ENCODE results near the gene FBXO15.

The FBXO15 gene

GRCh38 chr18:74172697-74173433 lies 25.2 kb upstream of the FBXO15 start:
- no peak overlapping the region for H3K4me3 ChIP-seq (ENCODE audit: low read length)
- no peak for TF ChIP-seq ZNF274 (IDR thresholded peaks at IDR 0.05; ENCODE audit: low read depth, low read length)

GRCh38 chr18:74171910-74172606 lies 24.4 kb upstream of the FBXO15 start:
- no peak for TF ChIP-seq ZNF274 (IDR thresholded peaks at IDR 0.05; ENCODE audit: low read depth, low read length)
- peak overlapping the region; percentile 51; the same call in 1 of the 2 replicates for H3K4me3 ChIP-seq (ENCODE audit: low read length)

- H3K4me3 ChIP-seq (ENCODE audit: low read length), result no peak overlapping the region
- TF ChIP-seq ZNF274 (IDR thresholded peaks at IDR 0.05; ENCODE audit: low read depth, low read length), result no peak
Measured at GRCh38 chr18:74166386-74166785, 18.8 kb upstream of the FBXO15 start.

- H3K4me3 ChIP-seq (ENCODE audit: low read length), result no peak overlapping the region
- TF ChIP-seq ZNF274 (IDR thresholded peaks at IDR 0.05; ENCODE audit: low read depth, low read length), result no peak
Measured at GRCh38 chr18:74163019-74163660, 15.5 kb upstream of the FBXO15 start.

- H3K4me3 ChIP-seq (ENCODE audit: low read length), result no peak overlapping the region
- no peak for TF ChIP-seq ZNF274 (IDR thresholded peaks at IDR 0.05; ENCODE audit: low read depth, low read length)
Measured at GRCh38 chr18:74155276-74155675, 7.6 kb upstream of the FBXO15 start.

- H3K4me3 ChIP-seq (ENCODE audit: low read length), result no peak overlapping the region
- TF ChIP-seq ZNF274 (IDR thresholded peaks at IDR 0.05; ENCODE audit: low read depth, low read length), result no peak
Measured at GRCh38 chr18:74154716-74155115, 7.1 kb upstream of the FBXO15 start.

- TF ChIP-seq ZNF274 (IDR thresholded peaks at IDR 0.05; ENCODE audit: low read depth, low read length), result no peak
- H3K4me3 ChIP-seq (ENCODE audit: low read length), result no peak overlapping the region
Measured at GRCh38 chr18:74153793-74154192, 6.2 kb upstream of the FBXO15 start.

- TF ChIP-seq ZNF274 (IDR thresholded peaks at IDR 0.05; ENCODE audit: low read depth, low read length), result no peak
- H3K4me3 ChIP-seq (ENCODE audit: low read length), result no peak overlapping the region
Measured at GRCh38 chr18:74153377-74153776, 5.7 kb upstream of the FBXO15 start.

GRCh38 chr18:74152857-74153256 lies 5.2 kb upstream of the FBXO15 start:
- TF ChIP-seq ZNF274 (IDR thresholded peaks at IDR 0.05; ENCODE audit: low read depth, low read length), result no peak
- no peak overlapping the region for H3K4me3 ChIP-seq (ENCODE audit: low read length)

- H3K4me3 ChIP-seq (ENCODE audit: low read length), result no peak overlapping the region
- no peak for TF ChIP-seq ZNF274 (IDR thresholded peaks at IDR 0.05; ENCODE audit: low read depth, low read length)
Measured at GRCh38 chr18:74152270-74152669, 4.6 kb upstream of the FBXO15 start.

GRCh38 chr18:74149878-74150277 lies 2.2 kb upstream of the FBXO15 start:
- no peak for TF ChIP-seq ZNF274 (IDR thresholded peaks at IDR 0.05; ENCODE audit: low read depth, low read length)
- H3K4me3 ChIP-seq (ENCODE audit: low read length), result peak overlapping the region; percentile 61

GRCh38 chr18:74148543-74149070 lies 973 bp upstream of the FBXO15 start:
- TF ChIP-seq ZNF274 (IDR thresholded peaks at IDR 0.05; ENCODE audit: low read depth, low read length), result no peak

GRCh38 chr18:74147491-74147778 lies 199 bp downstream of the FBXO15 start:
- no peak for TF ChIP-seq ZNF274 (IDR thresholded peaks at IDR 0.05; ENCODE audit: low read depth, low read length)
- peak overlapping the region; percentile 39; the same call in 1 of the 2 replicates for H3K4me3 ChIP-seq (ENCODE audit: low read length)

More at GRCh38 chr18:74148543-74149070, 973 bp upstream of the FBXO15 start:
- peak overlapping the region; percentile 87 for H3K4me3 ChIP-seq (ENCODE audit: low read length)

- no peak overlapping the region; the same call in 1 of the 2 replicates for H3K4me3 ChIP-seq (ENCODE audit: low read length)
- no peak for TF ChIP-seq ZNF274 (IDR thresholded peaks at IDR 0.05; ENCODE audit: low read depth, low read length)
Measured at GRCh38 chr18:74146756-74147155, 878 bp downstream of the FBXO15 start.

- no peak overlapping the region for H3K4me3 ChIP-seq (ENCODE audit: low read length)
- TF ChIP-seq ZNF274 (IDR thresholded peaks at IDR 0.05; ENCODE audit: low read depth, low read length), result no peak
Measured at GRCh38 chr18:74142252-74142651, 5.4 kb downstream of the FBXO15 start.

Data from GM08714 (cell line).